ENCODE results near the gene COL1A1.

DNA sequence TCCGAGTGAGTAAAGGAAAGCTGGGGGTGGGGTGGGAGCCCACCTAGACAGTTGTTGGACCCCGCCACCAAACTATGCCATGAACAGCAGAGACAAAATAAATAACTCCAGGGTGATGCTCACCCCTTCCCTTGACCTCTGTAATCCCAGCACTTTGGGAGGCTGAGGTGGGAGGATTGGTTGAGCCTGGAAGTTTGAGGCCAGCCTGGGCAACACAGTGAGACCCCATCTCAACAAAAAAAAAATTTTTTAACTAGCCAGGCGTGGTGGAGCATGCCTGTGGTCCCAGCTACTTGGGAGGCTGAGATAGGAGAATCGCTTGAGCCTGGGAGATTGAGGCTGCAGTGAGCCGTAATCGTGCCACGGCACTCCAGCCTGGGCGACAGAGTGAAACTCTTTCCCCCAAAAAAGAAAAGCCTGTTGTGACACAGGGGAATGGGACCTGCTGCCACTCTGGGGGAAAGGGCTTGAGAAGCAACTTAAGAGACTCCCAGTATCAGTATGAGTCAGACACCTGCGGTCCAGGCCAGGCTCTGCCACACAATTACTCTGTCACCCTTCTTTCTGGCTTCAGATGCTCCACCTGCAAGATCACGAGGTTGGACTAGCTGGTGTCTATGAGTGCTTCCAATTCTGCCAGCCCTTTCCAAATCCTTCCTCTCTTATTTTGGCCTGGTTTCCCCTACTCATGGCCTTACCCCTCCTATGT lies 30.6 kb downstream of the COL1A1 start:
- TF ChIP-seq, protein P1, sequence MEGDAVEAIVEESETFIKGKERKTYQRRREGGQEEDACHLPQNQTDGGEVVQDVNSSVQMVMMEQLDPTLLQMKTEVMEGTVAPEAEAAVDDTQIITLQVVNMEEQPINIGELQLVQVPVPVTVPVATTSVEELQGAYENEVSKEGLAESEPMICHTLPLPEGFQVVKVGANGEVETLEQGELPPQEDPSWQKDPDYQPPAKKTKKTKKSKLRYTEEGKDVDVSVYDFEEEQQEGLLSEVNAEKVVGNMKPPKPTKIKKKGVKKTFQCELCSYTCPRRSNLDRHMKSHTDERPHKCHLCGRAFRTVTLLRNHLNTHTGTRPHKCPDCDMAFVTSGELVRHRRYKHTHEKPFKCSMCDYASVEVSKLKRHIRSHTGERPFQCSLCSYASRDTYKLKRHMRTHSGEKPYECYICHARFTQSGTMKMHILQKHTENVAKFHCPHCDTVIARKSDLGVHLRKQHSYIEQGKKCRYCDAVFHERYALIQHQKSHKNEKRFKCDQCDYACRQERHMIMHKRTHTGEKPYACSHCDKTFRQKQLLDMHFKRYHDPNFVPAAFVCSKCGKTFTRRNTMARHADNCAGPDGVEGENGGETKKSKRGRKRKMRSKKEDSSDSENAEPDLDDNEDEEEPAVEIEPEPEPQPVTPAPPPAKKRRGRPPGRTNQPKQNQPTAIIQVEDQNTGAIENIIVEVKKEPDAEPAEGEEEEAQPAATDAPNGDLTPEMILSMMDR (IDR thresholded peaks at IDR 0.05) = no peak
- TF ChIP-seq POLR2AphosphoS5 (IDR thresholded peaks at IDR 0.05; ENCODE audit: insufficient read depth in 1 of 2, low read depth in 1 of 2) (no peak), POLR2A (IDR thresholded peaks at IDR 0.05) (no peak)
